ENCODE data around the gene SETD7.

The SETD7 gene

GRCh38 chr4:139522457-139522856 lies 33.6 kb downstream of the SETD7 start:
- no peak overlapping the region for H3K27ac ChIP-seq (ENCODE audit: low read length)
- no peak overlapping the region for H2AFZ ChIP-seq (ENCODE audit: low read depth, low read length)
- no peaks in the 10 kb centered on the region for H3K79me2 ChIP-seq (ENCODE audit: insufficient read depth, low read length)
- H3K27me3 ChIP-seq (ENCODE audit: insufficient read depth, low read length, poor library complexity): no peaks in the 10 kb centered on the region
- H3K4me1 ChIP-seq (ENCODE audit: insufficient read depth, low read length): no peaks in the 10 kb centered on the region
- ATAC-seq (ENCODE audit: insufficient read depth, low read depth) (no peak; the same call in 2 of the 3 replicates), DNase-seq (no peak)
- H3K4me2 ChIP-seq (ENCODE audit: insufficient read depth, low read length): no peak overlapping the region
- no peak overlapping the region for H3K4me3 ChIP-seq (ENCODE audit: low read depth in 1 of 2, low read length in 2 of 2)
- H3K9ac ChIP-seq (ENCODE audit: low read depth, low read length): no peak overlapping the region
- H3K36me3 ChIP-seq (ENCODE audit: insufficient read depth, low read length): peaks cover 79% of the 10 kb centered on the region
- H4K20me1 ChIP-seq (ENCODE audit: insufficient read depth, low read length): no peaks in the 10 kb centered on the region
- H3K9me3 ChIP-seq (ENCODE audit: insufficient read depth, low read length, severe bottlenecking): no peaks in the 10 kb centered on the region
- TF ChIP-seq, protein P1, sequence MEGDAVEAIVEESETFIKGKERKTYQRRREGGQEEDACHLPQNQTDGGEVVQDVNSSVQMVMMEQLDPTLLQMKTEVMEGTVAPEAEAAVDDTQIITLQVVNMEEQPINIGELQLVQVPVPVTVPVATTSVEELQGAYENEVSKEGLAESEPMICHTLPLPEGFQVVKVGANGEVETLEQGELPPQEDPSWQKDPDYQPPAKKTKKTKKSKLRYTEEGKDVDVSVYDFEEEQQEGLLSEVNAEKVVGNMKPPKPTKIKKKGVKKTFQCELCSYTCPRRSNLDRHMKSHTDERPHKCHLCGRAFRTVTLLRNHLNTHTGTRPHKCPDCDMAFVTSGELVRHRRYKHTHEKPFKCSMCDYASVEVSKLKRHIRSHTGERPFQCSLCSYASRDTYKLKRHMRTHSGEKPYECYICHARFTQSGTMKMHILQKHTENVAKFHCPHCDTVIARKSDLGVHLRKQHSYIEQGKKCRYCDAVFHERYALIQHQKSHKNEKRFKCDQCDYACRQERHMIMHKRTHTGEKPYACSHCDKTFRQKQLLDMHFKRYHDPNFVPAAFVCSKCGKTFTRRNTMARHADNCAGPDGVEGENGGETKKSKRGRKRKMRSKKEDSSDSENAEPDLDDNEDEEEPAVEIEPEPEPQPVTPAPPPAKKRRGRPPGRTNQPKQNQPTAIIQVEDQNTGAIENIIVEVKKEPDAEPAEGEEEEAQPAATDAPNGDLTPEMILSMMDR (IDR thresholded peaks at IDR 0.05; ENCODE audit: borderline replicate concordance, extremely low read depth, low read length, poor library complexity, severe bottlenecking): no peak
- TF ChIP-seq EZH2 (IDR thresholded peaks at IDR 0.05; ENCODE audit: borderline replicate concordance, low read depth, low read length, severe bottlenecking): no peak

GRCh38 chr4:139521754-139522401 lies 34.1 kb downstream of the SETD7 start:
- H3K36me3 ChIP-seq (ENCODE audit: insufficient read depth, low read length): peaks cover 77% of the 10 kb centered on the region
- ATAC-seq (ENCODE audit: insufficient read depth, low read depth) (no peak), DNase-seq (no peak)
- H4K20me1 ChIP-seq (ENCODE audit: insufficient read depth, low read length): no peaks in the 10 kb centered on the region
- H3K27me3 ChIP-seq (ENCODE audit: insufficient read depth, low read length, poor library complexity): no peaks in the 10 kb centered on the region
- no peaks in the 10 kb centered on the region for H3K4me1 ChIP-seq (ENCODE audit: insufficient read depth, low read length)
- no peaks in the 10 kb centered on the region for H3K9me3 ChIP-seq (ENCODE audit: insufficient read depth, low read length, severe bottlenecking)
- no peak overlapping the region for H3K4me2 ChIP-seq (ENCODE audit: insufficient read depth, low read length)
- H3K79me2 ChIP-seq (ENCODE audit: insufficient read depth, low read length): no peaks in the 10 kb centered on the region
- H3K27ac ChIP-seq (ENCODE audit: low read length): no peak overlapping the region
- H2AFZ ChIP-seq (ENCODE audit: low read depth, low read length): no peak overlapping the region
- TF ChIP-seq, protein P1 (IDR thresholded peaks at IDR 0.05; ENCODE audit: borderline replicate concordance, extremely low read depth, low read length, poor library complexity, severe bottlenecking): no peak
- TF ChIP-seq EZH2 (IDR thresholded peaks at IDR 0.05; ENCODE audit: borderline replicate concordance, low read depth, low read length, severe bottlenecking): no peak
- no peak overlapping the region for H3K9ac ChIP-seq (ENCODE audit: low read depth, low read length)
- H3K4me3 ChIP-seq (ENCODE audit: low read depth in 1 of 2, low read length in 2 of 2): no peak overlapping the region

DNA sequence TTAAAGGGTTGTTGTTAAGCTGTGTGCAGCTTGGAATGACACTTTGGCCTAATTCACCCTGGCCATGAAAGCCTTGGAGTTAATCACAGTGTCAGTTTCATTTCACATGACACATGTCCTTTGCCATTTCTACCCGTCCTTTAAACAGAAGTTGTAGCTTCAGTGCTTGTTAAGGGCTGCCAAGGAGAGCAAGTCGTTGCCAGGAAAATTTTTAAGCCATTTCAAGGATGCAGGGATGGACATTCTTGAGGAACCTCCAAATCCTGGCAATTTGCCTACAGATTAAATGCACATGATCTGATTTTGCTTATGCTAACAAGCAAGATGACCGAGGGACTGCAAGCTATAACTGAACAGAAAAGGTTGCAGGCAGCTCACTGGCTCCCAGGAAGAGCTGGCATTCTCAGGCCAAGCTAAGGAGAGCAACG lies 40.5 kb downstream of the SETD7 start:
- Histone ChIP-seq H3K27me3 (ENCODE audit: insufficient read depth, low read length, poor library complexity) (no peaks in the 10 kb centered on the region), H3K4me3 (ENCODE audit: low read depth in 1 of 2, low read length in 2 of 2) (no peak overlapping the region), H3K27ac (ENCODE audit: low read length) (no peak overlapping the region), H4K20me1 (ENCODE audit: insufficient read depth, low read length) (no peaks in the 10 kb centered on the region), H2AFZ (ENCODE audit: low read depth, low read length) (no peak overlapping the region), H3K9ac (ENCODE audit: low read depth, low read length) (no peak overlapping the region), H3K79me2 (ENCODE audit: insufficient read depth, low read length) (no peaks in the 10 kb centered on the region), H3K4me1 (ENCODE audit: insufficient read depth, low read length) (no peaks in the 10 kb centered on the region), H3K9me3 (ENCODE audit: insufficient read depth, low read length, severe bottlenecking) (no peaks in the 10 kb centered on the region), H3K4me2 (ENCODE audit: insufficient read depth, low read length) (no peak overlapping the region), H3K36me3 (ENCODE audit: insufficient read depth, low read length) (peaks cover 65% of the 10 kb centered on the region)
- no peak for DNase-seq
- no peak for ATAC-seq (ENCODE audit: insufficient read depth, low read depth)
- TF ChIP-seq, protein P1 (IDR thresholded peaks at IDR 0.05; ENCODE audit: borderline replicate concordance, extremely low read depth, low read length, poor library complexity, severe bottlenecking): no peak
- TF ChIP-seq EZH2 (IDR thresholded peaks at IDR 0.05; ENCODE audit: borderline replicate concordance, low read depth, low read length, severe bottlenecking): no peak
